ENCODE measurements around the gene MYOG. TPM values are rescaled to one million over a fixed set of nuclear protein-coding genes. Genes with fewer than 3 reads are reported as not detected.
A peak's percentile ranks its signal among the peaks of the same experiment; 100 is the strongest.

Gene MYOG
- total and polyA plus RNA-seq, 9 donors = 371 to 519 (median 463) TPM

DNA sequence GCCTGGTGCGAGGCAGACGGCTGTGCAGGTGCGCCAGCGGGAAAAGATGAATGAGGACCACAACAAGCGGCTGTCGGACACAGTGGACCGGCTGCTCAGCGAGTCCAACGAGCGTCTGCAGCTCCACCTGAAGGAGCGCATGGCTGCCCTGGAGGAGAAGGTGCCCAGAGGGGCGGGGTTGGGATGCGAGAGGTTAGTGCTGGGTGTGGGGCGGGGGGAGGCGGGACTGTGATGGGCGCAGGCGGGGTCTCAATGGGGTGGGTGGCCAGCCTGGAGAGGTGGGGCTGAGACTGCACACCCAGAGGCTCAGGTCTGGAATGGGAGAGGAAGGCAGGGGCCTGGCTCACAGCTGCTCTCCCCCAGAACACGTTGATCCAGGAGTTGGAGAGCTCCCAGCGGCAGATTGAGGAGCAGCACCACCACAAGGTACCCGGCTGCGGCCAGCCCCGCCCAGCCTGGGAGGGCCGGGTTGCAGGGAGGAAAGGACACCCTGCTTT lies 37.2 kb downstream of the MYOG start:
- WGBS (ENCODE audit: insufficient coverage) = 66% methylated on average over 20 of the region's 23 CpGs
- Histone ChIP-seq H3K36me3 (ENCODE audit: control insufficient read depth, insufficient read depth, low read length) (peaks cover 33% of the 10 kb centered on the region), H3K27ac (ENCODE audit: low read length) (no peak overlapping the region), H3K4me1 (ENCODE audit: control insufficient read depth, insufficient read depth, low read length) (peaks cover 57% of the 10 kb centered on the region), H3K27me3 (ENCODE audit: control insufficient read depth, insufficient read depth, low read length) (peaks cover 29% of the 10 kb centered on the region), H3K4me3 (ENCODE audit: low read length) (no peak overlapping the region), H3K9me3 (replicated peaks; ENCODE audit: control insufficient read depth, low read depth, low read length) (no peaks in the 10 kb centered on the region)
- no peak for DNase-seq

GRCh38 chr1:203048086-203048485 lies 37.7 kb downstream of the MYOG start:
- Histone ChIP-seq H3K9me3 (replicated peaks; ENCODE audit: control insufficient read depth, low read depth, low read length) (no peaks in the 10 kb centered on the region), H3K4me3 (ENCODE audit: low read length) (no peak overlapping the region), H3K36me3 (ENCODE audit: control insufficient read depth, insufficient read depth, low read length) (peaks cover 35% of the 10 kb centered on the region), H3K27me3 (ENCODE audit: control insufficient read depth, insufficient read depth, low read length) (peaks cover 27% of the 10 kb centered on the region), H3K4me1 (ENCODE audit: control insufficient read depth, insufficient read depth, low read length) (peaks cover 55% of the 10 kb centered on the region), H3K27ac (ENCODE audit: low read length) (no peak overlapping the region)
- 85% methylated on average over 9 of the region's 11 CpGs for WGBS (ENCODE audit: insufficient coverage)
- DNase-seq = no peak

GRCh38 chr1:203046984-203047630 lies 38.7 kb downstream of the MYOG start:
- WGBS (ENCODE audit: insufficient coverage) = 31% methylated on average over 10 of the region's 15 CpGs
- Histone ChIP-seq H3K4me3 (ENCODE audit: low read length) (no peak overlapping the region), H3K27me3 (ENCODE audit: control insufficient read depth, insufficient read depth, low read length) (peaks cover 24% of the 10 kb centered on the region), H3K4me1 (ENCODE audit: control insufficient read depth, insufficient read depth, low read length) (peaks cover 51% of the 10 kb centered on the region), H3K27ac (ENCODE audit: low read length) (no peak overlapping the region), H3K36me3 (ENCODE audit: control insufficient read depth, insufficient read depth, low read length) (peaks cover 39% of the 10 kb centered on the region), H3K9me3 (replicated peaks; ENCODE audit: control insufficient read depth, low read depth, low read length) (no peaks in the 10 kb centered on the region)
- DNase-seq = peak; percentile 56

DNA sequence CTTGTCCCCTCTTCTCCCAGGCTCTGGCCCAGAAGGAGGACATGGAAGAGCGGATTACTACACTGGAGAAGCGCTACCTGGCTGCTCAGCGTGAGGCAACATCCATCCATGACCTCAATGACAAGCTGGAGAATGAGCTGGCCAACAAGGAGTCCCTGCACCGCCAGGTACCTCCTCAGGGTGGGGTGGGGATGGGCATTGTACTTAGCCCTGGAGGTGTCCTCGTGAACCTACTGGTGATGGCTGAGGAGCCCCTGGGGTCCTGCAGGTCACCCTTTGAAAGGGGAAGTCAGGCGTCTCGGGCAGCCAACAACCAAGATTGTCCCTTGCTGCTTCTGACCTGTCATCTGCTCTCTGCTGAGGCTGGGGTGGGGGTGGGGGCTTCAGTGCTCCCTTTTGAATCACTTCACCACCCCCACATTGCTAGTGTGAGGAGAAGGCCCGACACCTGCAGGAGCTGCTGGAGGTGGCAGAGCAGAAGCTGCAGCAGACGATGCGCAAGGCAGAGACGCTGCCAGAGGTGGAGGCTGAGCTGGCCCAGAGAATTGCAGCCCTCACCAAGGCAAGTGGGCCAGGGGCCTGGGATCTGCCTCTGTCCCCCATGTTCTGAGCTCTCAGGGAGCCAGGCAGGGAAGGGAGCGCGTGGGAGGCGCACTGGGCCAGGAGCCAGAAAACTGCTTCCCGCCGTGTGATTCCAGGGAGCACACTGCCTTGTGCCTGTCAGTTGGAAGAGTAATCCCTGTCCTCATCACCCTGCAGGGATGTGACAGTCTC lies 39.8 kb downstream of the MYOG start:
- WGBS (ENCODE audit: insufficient coverage) = 69% methylated on average over 11 of the region's 16 CpGs

GRCh38 chr1:203045336-203045735 lies 40.5 kb downstream of the MYOG start:
- Histone ChIP-seq H3K27me3 (ENCODE audit: control insufficient read depth, insufficient read depth, low read length) (peaks cover 18% of the 10 kb centered on the region), H3K9me3 (replicated peaks; ENCODE audit: control insufficient read depth, low read depth, low read length) (no peaks in the 10 kb centered on the region), H3K4me3 (ENCODE audit: low read length) (no peak overlapping the region), H3K4me1 (ENCODE audit: control insufficient read depth, insufficient read depth, low read length) (peaks cover 53% of the 10 kb centered on the region), H3K36me3 (ENCODE audit: control insufficient read depth, insufficient read depth, low read length) (peaks cover 39% of the 10 kb centered on the region), H3K27ac (ENCODE audit: low read length) (no peak overlapping the region)
- WGBS (ENCODE audit: insufficient coverage) = 90% methylated on average over 17 of the region's 17 CpGs
- no peak for DNase-seq

More for the DNA sequence above, 39.8 kb downstream of the MYOG start:
- Histone ChIP-seq H3K4me1 (ENCODE audit: control insufficient read depth, insufficient read depth, low read length) (peaks cover 50% of the 10 kb centered on the region), H3K36me3 (ENCODE audit: control insufficient read depth, insufficient read depth, low read length) (peaks cover 39% of the 10 kb centered on the region), H3K27me3 (ENCODE audit: control insufficient read depth, insufficient read depth, low read length) (peaks cover 23% of the 10 kb centered on the region), H3K4me3 (ENCODE audit: low read length) (no peak overlapping the region), H3K27ac (ENCODE audit: low read length) (no peak overlapping the region), H3K9me3 (replicated peaks; ENCODE audit: control insufficient read depth, low read depth, low read length) (no peaks in the 10 kb centered on the region)
- no peak for DNase-seq

- DNase-seq = no peak
- Histone ChIP-seq H3K36me3 (ENCODE audit: control insufficient read depth, insufficient read depth, low read length) (peaks cover 36% of the 10 kb centered on the region), H3K27me3 (ENCODE audit: control insufficient read depth, insufficient read depth, low read length) (peaks cover 18% of the 10 kb centered on the region), H3K27ac (ENCODE audit: low read length) (no peak overlapping the region), H3K4me1 (ENCODE audit: control insufficient read depth, insufficient read depth, low read length) (peaks cover 56% of the 10 kb centered on the region), H3K4me3 (ENCODE audit: low read length) (no peak overlapping the region), H3K9me3 (replicated peaks; ENCODE audit: control insufficient read depth, low read depth, low read length) (no peaks in the 10 kb centered on the region)
- 100% methylated on average over 5 of the region's 7 CpGs for WGBS (ENCODE audit: insufficient coverage)
These were observed 41.1 kb downstream of the MYOG start for GRCh38 chr1:203044546-203045250.

- peaks cover 15% of the 10 kb centered on the region for H3K27me3 ChIP-seq (ENCODE audit: control insufficient read depth, insufficient read depth, low read length)
- peaks cover 36% of the 10 kb centered on the region for H3K36me3 ChIP-seq (ENCODE audit: control insufficient read depth, insufficient read depth, low read length)
- 84% methylated on average over 11 of the region's 14 CpGs for WGBS (ENCODE audit: insufficient coverage)
- no peak overlapping the region for H3K27ac ChIP-seq (ENCODE audit: low read length)
- no peaks in the 10 kb centered on the region for H3K9me3 ChIP-seq (replicated peaks; ENCODE audit: control insufficient read depth, low read depth, low read length)
- no peak overlapping the region for H3K4me3 ChIP-seq (ENCODE audit: low read length)
- DNase-seq = no peak
- peaks cover 59% of the 10 kb centered on the region for H3K4me1 ChIP-seq (ENCODE audit: control insufficient read depth, insufficient read depth, low read length)
These were observed 41.8 kb downstream of the MYOG start for GRCh38 chr1:203043830-203044545.

- H3K27me3 ChIP-seq (ENCODE audit: control insufficient read depth, insufficient read depth, low read length) = peaks cover 12% of the 10 kb centered on the region
- peaks cover 32% of the 10 kb centered on the region for H3K36me3 ChIP-seq (ENCODE audit: control insufficient read depth, insufficient read depth, low read length)
- peaks cover 64% of the 10 kb centered on the region for H3K4me1 ChIP-seq (ENCODE audit: control insufficient read depth, insufficient read depth, low read length)
- no peak overlapping the region for H3K27ac ChIP-seq (ENCODE audit: low read length)
- DNase-seq = no peak
- WGBS (ENCODE audit: insufficient coverage) = 74% methylated on average over 3 of the region's 3 CpGs
- H3K9me3 ChIP-seq (replicated peaks; ENCODE audit: control insufficient read depth, low read depth, low read length) = no peaks in the 10 kb centered on the region
- H3K4me3 ChIP-seq (ENCODE audit: low read length) = no peak overlapping the region
These were observed 44.4 kb downstream of the MYOG start for GRCh38 chr1:203041351-203041932.

DNA sequence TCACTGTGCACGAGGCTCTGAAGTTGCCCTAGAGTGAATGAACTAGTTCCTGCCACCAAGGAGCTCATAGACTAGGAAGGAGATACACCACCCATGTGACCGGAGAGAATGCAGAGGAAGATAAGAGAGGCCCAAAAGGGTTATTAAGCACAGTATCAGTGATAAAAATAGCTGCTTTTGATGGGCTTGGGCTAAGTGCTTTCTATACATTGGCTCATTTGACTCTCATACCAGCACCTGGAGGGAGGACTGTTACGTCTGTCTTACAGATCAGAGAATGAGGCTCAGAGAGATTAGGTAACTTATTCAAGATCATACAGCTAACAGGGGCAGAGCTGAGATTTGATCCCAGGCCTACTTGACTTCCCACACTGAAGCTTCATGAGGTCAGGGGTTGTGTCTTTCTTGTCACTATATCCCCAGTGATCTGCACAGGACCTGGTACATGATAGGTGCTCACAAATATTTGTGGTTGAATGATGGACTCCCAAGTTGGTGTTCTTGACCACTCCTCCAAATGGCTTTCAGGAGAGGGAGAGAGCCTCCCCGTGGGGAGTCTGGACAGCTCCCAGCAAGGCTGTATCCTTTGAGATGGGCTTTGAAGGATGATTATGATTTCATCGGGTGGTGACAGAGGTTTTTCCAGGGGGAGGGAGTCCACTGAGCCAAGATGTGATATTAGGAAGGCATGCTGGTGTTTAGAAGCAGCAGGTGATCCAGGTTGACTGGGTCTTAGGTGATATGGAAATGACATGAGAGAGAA lies 45.1 kb downstream of the MYOG start:
- DNase-seq = no peak
- Histone ChIP-seq H3K9me3 (replicated peaks; ENCODE audit: control insufficient read depth, low read depth, low read length) (no peaks in the 10 kb centered on the region), H3K27me3 (ENCODE audit: control insufficient read depth, insufficient read depth, low read length) (peaks cover 10% of the 10 kb centered on the region), H3K4me3 (ENCODE audit: low read length) (no peak overlapping the region), H3K4me1 (ENCODE audit: control insufficient read depth, insufficient read depth, low read length) (peaks cover 65% of the 10 kb centered on the region), H3K27ac (ENCODE audit: low read length) (no peak overlapping the region), H3K36me3 (ENCODE audit: control insufficient read depth, insufficient read depth, low read length) (peaks cover 25% of the 10 kb centered on the region)
- WGBS (ENCODE audit: insufficient coverage) = 73% methylated on average over 4 of the region's 5 CpGs

Data from muscle of leg (tissue), 11 donors.